ENCODE data around the gene MTF1. TPM values are rescaled to one million over a fixed set of nuclear protein-coding genes. Genes with fewer than 3 reads are reported as not detected.
A peak's percentile ranks its signal among the peaks of the same experiment; 100 is the strongest.

The MTF1 gene
- total RNA-seq, 1 donor from 2014 or later = 5.9 TPM

DNA sequence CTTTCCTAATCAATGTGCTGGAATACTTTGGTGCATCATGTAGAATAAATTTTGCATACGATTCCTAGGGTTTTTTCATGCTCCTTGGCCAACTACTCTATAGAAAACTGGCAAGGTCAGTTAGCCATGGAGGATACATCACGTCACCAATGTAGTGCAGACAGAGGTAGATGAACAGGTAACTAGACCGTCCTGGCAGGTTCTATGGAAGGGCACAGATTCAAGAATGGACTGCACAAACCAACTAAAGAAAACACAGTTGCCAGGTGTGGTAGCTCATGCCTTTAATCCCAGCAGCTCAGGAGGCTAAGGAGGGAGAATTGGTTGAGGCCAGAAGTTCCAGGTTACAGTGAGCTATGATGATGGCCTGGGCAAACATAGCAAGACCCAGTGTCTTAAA lies 9.9 kb downstream of the MTF1 start:
- Histone ChIP-seq H4K20me1 (ENCODE audit: low read depth) (peaks cover 71% of the 10 kb centered on the region), H3K4me3 (no peak overlapping the region), H3K27me3 (no peaks in the 10 kb centered on the region), H2AFZ (replicated peaks) (no peak overlapping the region), H3K36me3 (no peaks in the 10 kb centered on the region), H3K4me2 (no peak overlapping the region), H3K4me1 (no peaks in the 10 kb centered on the region), H3K27ac (no peak overlapping the region), H3K9me3 (ENCODE audit: low read depth) (no peaks in the 10 kb centered on the region), H3K79me2 (ENCODE audit: low read depth) (peaks cover 82% of the 10 kb centered on the region), H3F3A (ENCODE audit: low read depth) (no peaks in the 10 kb centered on the region), H3K9ac (no peak overlapping the region)
- Mint-ChIP-seq H3K9me3 (no peaks in the 10 kb centered on the region), H3K27me3 (ENCODE audit: insufficient read depth, low read depth) (peaks cover 3% of the 10 kb centered on the region), H3K4me3 (no peak overlapping the region), H3K36me3 (peaks cover 4% of the 10 kb centered on the region), H3K4me1 (peaks cover 3% of the 10 kb centered on the region), H3K27ac (no peak overlapping the region)
- TF ChIP-seq, protein P1, sequence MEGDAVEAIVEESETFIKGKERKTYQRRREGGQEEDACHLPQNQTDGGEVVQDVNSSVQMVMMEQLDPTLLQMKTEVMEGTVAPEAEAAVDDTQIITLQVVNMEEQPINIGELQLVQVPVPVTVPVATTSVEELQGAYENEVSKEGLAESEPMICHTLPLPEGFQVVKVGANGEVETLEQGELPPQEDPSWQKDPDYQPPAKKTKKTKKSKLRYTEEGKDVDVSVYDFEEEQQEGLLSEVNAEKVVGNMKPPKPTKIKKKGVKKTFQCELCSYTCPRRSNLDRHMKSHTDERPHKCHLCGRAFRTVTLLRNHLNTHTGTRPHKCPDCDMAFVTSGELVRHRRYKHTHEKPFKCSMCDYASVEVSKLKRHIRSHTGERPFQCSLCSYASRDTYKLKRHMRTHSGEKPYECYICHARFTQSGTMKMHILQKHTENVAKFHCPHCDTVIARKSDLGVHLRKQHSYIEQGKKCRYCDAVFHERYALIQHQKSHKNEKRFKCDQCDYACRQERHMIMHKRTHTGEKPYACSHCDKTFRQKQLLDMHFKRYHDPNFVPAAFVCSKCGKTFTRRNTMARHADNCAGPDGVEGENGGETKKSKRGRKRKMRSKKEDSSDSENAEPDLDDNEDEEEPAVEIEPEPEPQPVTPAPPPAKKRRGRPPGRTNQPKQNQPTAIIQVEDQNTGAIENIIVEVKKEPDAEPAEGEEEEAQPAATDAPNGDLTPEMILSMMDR (IDR thresholded peaks at IDR 0.05) = no peak
- TF ChIP-seq EZH2phosphoT487 (IDR thresholded peaks at IDR 0.05) = no peak
- TF ChIP-seq EZH2 (IDR thresholded peaks at IDR 0.05) = no peak
- DNase-seq (ENCODE audit: low spot score) = no peak

DNA sequence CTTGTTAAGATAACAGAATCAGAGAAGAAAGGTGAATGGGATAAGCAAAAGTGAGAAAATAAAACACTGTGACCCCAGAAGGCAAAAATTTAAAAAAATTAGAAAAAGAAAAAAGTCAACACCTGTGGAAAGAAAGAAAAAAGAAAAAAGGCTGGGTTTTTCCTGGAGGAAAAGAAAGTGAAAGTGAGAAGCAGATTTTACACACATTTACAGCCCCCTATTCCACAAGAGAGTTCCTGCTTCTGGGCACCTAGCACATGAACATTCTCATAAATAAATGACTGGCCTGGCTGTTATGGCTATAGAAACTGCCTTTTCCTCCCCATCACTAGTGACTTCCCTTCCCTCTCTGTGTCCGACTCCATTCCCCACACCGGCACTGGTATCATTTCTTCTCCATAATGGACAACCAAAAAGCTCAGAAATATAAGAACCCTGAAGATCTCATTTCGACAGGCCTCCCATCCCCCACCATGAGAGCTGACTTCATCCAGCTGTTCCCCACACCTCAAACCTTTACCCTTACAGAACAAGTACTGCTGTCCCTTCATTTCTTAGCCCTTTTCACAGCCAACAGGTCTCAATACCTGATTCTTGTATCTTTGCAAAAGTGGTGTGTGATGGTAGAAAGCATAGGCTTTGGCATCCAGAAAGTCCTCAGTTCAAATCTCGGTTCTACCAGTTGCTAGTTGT lies 12.6 kb downstream of the MTF1 start:
- no peak overlapping the region for H3K4me3 ChIP-seq
- H3K4me2 ChIP-seq = no peak overlapping the region
- H3K27ac Mint-ChIP-seq = no peak overlapping the region
- H3K27ac ChIP-seq = no peak overlapping the region
- no peaks in the 10 kb centered on the region for H3K4me1 ChIP-seq
- peaks cover 74% of the 10 kb centered on the region for H4K20me1 ChIP-seq (ENCODE audit: low read depth)
- H3K36me3 Mint-ChIP-seq = no peaks in the 10 kb centered on the region
- no peak overlapping the region for H3K4me3 Mint-ChIP-seq
- H3K27me3 Mint-ChIP-seq (ENCODE audit: insufficient read depth, low read depth) = no peaks in the 10 kb centered on the region
- peaks cover 62% of the 10 kb centered on the region for H3K79me2 ChIP-seq (ENCODE audit: low read depth)
- no peaks in the 10 kb centered on the region for H3K36me3 ChIP-seq
- H3K9me3 Mint-ChIP-seq = no peaks in the 10 kb centered on the region
- no peaks in the 10 kb centered on the region for H3K4me1 Mint-ChIP-seq
- no peak overlapping the region for H3K9ac ChIP-seq
- no peak for DNase-seq (ENCODE audit: low spot score)
- no peak for TF ChIP-seq EZH2 (IDR thresholded peaks at IDR 0.05)
- TF ChIP-seq, protein P1 (IDR thresholded peaks at IDR 0.05) = no peak
- no peak for TF ChIP-seq EZH2phosphoT487 (IDR thresholded peaks at IDR 0.05)
- H3K9me3 ChIP-seq (ENCODE audit: low read depth) = no peaks in the 10 kb centered on the region
- H2AFZ ChIP-seq (replicated peaks) = no peak overlapping the region
- no peaks in the 10 kb centered on the region for H3F3A ChIP-seq (ENCODE audit: low read depth)
- H3K27me3 ChIP-seq = no peaks in the 10 kb centered on the region

DNA sequence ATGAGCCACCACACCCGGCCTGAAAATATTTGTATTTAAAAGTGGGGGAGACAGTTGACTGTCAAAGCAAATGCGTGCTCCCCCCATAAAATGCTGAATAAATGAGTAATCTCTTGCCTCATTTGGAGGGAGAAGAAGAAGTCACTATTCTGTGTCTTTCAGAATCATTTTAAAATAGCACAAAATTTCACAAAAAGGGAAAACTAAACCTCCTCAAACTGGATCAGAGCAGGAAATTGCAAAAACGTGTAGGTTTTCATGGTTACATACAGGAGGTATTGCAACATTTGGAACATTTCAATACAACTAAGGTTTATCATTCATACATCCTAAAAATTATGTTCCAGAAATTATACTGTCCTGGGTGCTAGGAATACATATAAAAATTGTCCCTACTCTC lies 13.6 kb downstream of the MTF1 start:
- Histone ChIP-seq H3K27ac (no peak overlapping the region), H3K9ac (peak overlapping the region; percentile 5), H4K20me1 (ENCODE audit: low read depth) (peaks cover 74% of the 10 kb centered on the region), H3K9me3 (ENCODE audit: low read depth) (no peaks in the 10 kb centered on the region), H2AFZ (replicated peaks) (no peak overlapping the region), H3K4me2 (no peak overlapping the region), H3K4me1 (no peaks in the 10 kb centered on the region), H3K79me2 (ENCODE audit: low read depth) (peaks cover 52% of the 10 kb centered on the region), H3K4me3 (no peak overlapping the region), H3K27me3 (no peaks in the 10 kb centered on the region), H3F3A (ENCODE audit: low read depth) (no peaks in the 10 kb centered on the region), H3K36me3 (no peaks in the 10 kb centered on the region)
- H3K27me3 Mint-ChIP-seq (ENCODE audit: insufficient read depth, low read depth) = no peaks in the 10 kb centered on the region
- H3K4me1 Mint-ChIP-seq = no peaks in the 10 kb centered on the region
- no peak overlapping the region for H3K4me3 Mint-ChIP-seq
- no peaks in the 10 kb centered on the region for H3K9me3 Mint-ChIP-seq
- no peaks in the 10 kb centered on the region for H3K36me3 Mint-ChIP-seq
- no peak for DNase-seq (ENCODE audit: low spot score)
- H3K27ac Mint-ChIP-seq = no peak overlapping the region
- TF ChIP-seq, protein P1 (IDR thresholded peaks at IDR 0.05) = no peak
- TF ChIP-seq EZH2phosphoT487 (IDR thresholded peaks at IDR 0.05) (no peak), EZH2 (IDR thresholded peaks at IDR 0.05) (no peak)

Measured in neural progenitor cell (in vitro differentiated cells).